Measurements from ENCODE around the gene TRRAP.

Gene TRRAP

GRCh38 chr7:98956937-98957336, 78.6 kb downstream of the TRRAP start:
- DNase-seq, result no peak

DNA sequence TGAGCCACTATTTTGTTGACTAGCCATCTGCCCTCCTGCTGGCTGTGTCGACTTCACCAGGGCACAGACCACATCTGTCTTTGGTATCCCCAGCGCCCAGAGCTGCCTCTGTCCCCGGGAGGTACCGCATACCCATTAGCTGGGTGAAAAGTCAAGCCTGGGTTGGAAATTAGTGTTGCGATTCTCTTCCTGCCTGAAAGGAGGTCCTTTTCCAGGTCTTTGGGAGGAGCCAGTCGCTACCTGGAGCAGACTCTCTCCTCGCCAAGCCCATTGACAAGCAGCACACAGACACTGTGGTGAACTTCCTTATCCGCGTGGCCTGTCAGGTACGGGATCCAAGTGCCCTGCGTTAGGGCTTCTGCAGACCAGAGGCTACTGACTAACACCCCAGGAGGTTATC, 79.4 kb downstream of the TRRAP start:
- no peak for DNase-seq

- no peak for DNase-seq
These were observed 80.6 kb downstream of the TRRAP start for GRCh38 chr7:98958968-98959367.

DNA sequence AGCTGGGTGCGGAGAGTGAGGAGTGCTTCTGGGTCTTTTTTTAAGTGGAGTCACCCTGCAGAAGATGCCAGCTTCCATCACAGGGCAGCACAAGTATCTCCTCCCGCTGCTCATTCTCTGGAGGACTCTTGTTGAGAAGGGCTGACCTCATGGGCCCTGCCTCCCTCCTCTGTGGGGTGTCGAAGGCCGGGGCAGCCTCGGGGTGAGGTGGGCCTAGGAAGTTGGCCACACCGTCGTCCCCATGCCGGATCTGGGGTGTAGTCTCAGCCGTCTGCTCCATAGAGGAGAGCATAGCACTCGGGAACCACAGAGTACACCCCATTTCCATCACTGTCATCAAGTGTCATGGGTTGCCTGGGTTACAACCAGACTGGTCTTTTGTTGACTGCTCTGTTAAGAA, 85.0 kb downstream of the TRRAP start:
- no peak for DNase-seq

DNA sequence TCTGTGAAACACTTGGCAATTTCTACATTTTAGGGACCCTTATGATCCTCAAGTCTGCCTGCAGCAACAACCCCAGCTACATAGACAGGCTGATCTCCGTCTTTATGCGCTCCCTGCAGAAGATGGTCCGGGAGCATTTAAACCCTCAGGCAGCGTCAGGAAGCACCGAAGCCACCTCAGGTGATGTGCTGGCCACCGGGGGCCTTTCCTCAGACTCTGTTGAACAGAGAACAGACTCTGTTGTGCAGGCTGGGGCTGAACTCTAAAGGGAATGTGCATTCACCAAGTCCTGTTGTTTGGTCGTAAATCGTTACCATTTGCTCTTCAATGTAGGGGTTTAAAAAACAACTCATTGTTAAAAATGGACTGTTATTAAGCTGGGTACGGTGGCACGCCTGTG, 86.3 kb downstream of the TRRAP start:
- no peak for DNase-seq

- DNase-seq, result no peak
These were observed 90.3 kb downstream of the TRRAP start for GRCh38 chr7:98968621-98969020.

GRCh38 chr7:98969386-98969785, 91.1 kb downstream of the TRRAP start:
- DNase-seq, result no peak

DNA sequence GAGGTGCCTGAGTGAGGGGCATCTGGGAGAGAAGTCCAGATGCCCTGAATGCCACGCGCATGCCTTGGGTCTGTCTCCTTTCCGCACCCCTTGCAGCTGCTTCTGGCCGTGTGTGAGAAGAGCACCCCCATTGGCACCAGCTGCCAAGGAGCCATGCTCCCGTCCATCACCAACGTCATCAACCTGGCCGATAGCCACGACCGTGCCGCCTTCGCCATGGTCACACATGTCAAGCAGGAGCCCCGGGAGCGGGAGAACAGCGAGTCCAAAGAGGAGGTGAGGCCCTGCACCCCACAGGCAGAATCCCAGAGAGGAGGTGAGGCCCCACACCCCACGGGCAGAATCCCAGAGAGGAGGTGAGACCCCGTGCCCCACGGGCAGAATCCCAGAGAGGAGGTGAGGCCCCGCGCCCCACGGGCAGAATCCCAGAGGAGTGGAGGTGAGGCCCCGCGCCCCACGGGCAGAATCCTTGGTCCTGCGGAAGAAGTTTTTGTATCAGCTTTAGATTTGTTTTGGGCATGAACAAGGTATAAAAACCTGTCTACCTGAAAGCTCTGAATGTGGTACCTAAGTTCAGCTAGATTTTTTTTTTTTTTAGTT, 91.8 kb downstream of the TRRAP start:
- DNase-seq, result no peak

DNA sequence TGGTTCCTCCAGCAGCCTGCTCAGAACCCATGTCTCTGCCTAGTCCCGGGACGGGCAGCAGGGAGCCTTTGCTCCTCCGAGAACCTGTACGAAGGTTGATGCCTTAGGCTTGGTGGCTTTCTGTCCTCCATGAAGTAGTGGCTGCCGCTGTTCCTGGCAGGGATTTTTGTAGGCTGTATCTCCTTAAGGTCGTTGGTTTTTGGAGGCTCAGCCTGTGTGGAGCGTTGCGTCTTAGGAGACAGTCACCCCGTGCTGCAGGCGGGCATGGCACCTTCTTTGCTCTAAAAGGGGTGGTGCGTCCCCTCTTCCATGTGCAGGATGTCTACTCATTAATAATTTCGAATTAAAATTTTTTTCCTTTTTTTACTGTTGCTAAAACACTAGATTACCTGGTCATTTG, 92.5 kb downstream of the TRRAP start:
- DNase-seq, result no peak

DNA sequence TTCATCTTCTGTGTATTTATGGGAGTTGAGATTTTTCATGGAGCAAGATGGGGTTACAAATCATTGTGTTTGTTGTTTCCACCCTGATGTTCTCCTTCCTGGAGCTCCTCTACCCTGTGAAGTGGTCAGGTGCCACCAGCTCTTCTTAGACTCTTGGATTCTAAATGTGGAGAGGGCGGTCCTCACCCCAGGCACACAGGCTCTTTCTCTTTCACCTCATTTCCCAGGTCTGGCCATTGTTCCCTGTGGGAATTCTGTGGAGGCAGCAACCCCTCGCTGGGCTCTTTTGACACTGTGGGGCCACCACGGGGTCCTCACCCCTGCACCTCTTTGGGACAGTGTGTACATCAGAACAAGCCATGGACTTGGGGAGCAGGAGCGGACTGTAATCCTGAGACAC, 95.9 kb downstream of the TRRAP start:
- no peak for DNase-seq

DNA sequence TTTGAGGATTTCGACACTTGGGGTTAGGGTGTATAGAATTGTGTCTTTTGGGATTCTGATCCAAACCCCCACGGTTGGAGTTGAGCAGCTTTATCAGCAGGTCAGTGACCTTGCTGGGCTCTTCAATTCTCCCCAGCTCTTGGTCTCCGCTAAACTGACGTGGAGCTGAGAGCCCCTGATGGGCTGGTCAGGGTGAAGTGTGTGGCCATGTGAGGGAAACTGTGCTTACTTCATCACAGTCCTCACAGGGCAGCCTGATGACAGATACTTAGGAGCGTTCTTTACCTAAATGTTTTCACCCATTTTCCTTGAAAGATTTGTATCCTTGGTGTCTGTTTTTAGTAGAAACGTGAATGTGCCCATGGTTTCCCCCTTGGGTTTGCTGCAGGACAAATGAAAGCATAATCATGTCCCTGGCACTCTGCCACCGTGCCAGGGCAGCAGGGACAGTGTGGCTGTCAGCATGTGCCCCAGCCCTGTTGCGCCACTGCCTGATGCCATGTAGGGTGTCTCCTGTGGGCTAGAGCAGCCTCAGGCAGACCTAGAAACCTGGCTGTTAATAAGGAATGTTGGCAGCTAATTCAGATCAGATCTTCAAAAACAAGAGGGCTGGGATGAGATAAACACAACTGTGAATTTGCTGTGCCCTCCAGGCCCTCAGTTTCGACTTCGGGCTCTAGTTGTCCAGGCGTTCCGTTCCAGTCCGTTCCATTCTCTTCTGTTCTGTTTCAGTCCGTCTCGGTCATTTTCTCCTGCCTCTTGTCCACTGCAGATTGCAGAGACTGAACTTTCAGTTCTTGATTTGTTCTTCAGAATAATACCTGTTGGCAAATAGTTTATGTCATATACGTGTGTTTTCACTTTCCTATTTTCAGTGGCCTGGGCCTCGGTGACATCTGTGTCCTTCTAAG, 96.8 kb downstream of the TRRAP start:
- no peak for DNase-seq

DNA sequence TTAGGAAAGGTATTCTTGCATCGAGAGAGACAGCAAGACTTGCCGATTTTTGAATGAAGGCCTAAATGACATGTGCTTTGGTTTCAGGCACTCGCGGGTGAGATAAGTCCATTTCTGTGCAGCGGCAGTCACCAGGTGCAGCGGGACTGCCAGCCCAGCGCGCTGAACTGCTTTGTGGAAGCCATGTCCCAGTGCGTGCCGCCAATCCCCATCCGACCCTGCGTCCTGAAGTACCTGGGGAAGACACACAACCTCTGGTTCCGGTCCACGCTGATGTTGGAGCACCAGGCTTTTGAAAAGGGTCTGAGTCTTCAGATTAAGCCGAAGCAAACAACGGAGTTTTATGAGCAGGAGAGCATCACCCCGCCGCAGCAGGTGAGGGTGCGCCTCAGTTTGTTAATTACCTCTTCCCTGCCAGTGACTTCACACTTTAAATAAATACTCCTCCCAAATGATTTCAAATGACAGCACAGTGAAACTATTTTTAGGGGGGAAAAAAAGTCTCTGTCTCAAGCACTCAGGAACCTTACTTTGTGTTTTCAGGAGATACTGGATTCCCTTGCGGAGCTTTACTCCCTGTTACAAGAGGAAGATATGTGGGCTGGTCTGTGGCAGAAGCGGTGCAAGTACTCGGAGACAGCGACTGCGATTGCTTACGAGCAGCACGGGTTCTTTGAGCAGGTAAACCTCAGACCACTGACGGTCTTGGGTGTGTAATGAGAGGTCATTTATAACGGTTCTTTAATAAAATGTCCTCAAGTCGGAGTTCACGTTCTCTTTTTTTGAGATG, 98.3 kb downstream of the TRRAP start:
- no peak for DNase-seq

GRCh38 chr7:98978672-98979071, 100.3 kb downstream of the TRRAP start:
- DNase-seq, result no peak

GRCh38 chr7:98981701-98982100, 103.4 kb downstream of the TRRAP start:
- no peak for DNase-seq

GRCh38 chr7:98982686-98983085, 104.4 kb downstream of the TRRAP start:
- DNase-seq, result no peak

- no peak for DNase-seq
These were observed 105.8 kb downstream of the TRRAP start for GRCh38 chr7:98984126-98984525.

DNA sequence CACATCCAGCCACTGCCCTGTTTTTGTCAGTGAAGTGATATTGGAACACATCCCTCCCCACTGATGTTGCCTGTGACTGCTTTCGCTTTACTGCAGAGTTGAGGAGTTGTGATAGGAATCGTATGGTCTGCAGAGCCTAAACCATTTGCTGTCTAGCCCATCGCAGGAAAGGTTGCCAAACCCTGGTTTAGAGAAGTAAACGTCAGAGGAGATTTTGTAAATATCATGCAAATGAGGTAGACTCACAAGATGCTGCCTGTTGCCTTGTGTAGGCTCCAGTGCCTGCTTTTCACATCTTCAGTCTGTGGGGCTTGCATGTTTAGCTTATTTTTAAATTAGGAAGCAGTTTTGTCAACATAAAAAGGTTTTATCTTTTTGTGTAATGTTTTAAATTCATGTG, 107.1 kb downstream of the TRRAP start:
- DNase-seq, result no peak

DNA sequence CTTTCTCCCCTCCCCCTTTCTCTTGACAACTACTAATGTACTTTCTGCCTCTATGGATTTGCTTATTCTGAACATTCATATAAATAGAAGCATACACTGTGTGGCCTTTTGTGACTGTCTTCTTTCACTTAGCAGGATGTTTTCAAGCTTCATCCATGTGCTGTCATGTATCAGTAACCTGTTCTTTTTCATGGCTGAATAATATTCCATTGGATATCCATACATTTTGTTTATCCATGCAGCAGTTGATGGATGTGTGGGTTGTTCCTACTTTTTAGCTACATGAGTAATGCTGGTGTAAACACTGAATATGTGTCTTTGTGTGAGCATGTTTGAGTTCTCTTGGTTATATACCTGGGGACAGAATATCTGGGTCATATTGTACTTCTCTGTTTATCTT, 107.6 kb downstream of the TRRAP start:
- no peak for DNase-seq

DNA sequence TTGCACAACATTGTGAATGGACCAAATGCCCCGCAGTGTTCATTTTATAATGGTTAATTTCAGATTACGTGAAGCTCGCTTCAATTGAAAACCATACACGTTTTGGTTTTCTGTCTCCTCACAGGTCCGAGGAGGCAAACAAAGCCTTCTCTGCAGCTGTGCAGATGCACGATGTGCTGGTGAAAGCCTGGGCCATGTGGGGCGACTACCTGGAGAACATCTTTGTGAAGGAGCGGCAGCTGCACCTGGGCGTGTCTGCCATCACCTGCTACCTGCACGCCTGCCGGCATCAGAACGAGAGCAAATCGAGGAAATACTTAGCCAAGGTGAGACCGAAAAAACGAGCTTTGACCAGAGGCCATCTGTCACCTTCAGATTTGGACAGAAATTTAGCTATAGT, 110.3 kb downstream of the TRRAP start:
- no peak for DNase-seq

DNA sequence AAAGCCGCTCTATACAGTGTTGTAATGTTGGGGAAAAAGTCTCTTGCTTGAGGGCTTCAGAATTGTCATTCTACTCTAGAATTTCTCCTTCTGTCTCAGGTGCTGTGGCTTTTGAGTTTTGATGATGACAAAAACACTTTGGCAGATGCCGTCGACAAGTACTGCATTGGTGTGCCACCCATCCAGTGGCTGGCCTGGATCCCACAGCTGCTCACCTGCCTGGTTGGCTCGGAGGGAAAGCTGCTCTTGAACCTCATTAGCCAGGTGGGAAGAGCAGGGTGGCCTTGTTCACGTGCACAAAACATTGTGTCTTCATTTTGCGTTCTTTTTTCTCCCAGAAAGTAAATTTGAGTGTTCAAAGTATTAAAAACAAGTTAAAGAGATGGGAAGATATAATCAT, 112.0 kb downstream of the TRRAP start:
- no peak for DNase-seq

GRCh38 chr7:98991141-98991540, 112.8 kb downstream of the TRRAP start:
- no peak for DNase-seq

DNA sequence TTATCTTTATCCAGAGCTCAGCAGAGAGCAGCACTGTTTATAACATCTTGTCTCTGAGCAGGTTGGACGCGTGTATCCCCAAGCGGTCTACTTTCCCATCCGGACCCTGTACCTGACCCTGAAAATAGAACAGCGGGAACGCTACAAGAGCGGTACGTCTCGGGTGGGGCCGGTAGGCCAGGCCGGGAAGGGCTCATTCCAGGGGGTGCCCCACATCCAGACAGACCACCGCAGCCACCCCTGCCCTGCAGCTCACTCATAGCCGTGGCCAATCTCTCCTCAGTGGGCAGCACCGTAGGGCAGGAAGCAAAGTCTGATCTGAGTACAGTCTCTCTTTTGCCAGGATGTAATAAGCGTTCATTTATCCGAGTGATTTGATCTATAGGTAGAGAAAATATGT, 113.7 kb downstream of the TRRAP start:
- DNase-seq, result no peak

- DNase-seq, result no peak
These were observed 114.9 kb downstream of the TRRAP start for GRCh38 chr7:98993024-98993897.
